ENCODE data around the gene NOSTRIN. TPM values are rescaled to one million over a fixed set of nuclear protein-coding genes. Genes with fewer than 3 reads are reported as not detected.

Gene NOSTRIN
- total and polyA plus RNA-seq, 10 donors = 3.5 to 20.3 (median 10.0) TPM

GRCh38 chr2:168784993-168785392 is 17.4 kb upstream of the NOSTRIN start:
- no peak for DNase-seq
- Histone ChIP-seq H3K4me1 (no peaks in the 10 kb centered on the region), H3K4me3 (no peak overlapping the region), H3K27me3 (replicated peaks in 1 of 7) (no peaks in the 10 kb centered on the region), H3K36me3 (no peaks in the 10 kb centered on the region), H3K9me3 (no peaks in the 10 kb centered on the region), H3K27ac (no peak overlapping the region)
- TF ChIP-seq CTCF (IDR thresholded peaks at IDR 0.05 in 8 of 11, conservative IDR thresholded peaks at IDR 0.05 in 3 of 11) (no peak), POLR2AphosphoS5 (IDR thresholded peaks at IDR 0.05) (no peak), POLR2A (IDR thresholded peaks at IDR 0.05) (no peak)
- intact Hi-C loops (cut with DNase I; ENCODE audit: low total_unique reads) = no loop called here
- WGBS, 5 donors = 73 to 94% (median 84%) methylated on average over 3 of the region's 3 CpGs

GRCh38 chr2:168787098-168787781 is 15.2 kb upstream of the NOSTRIN start:
- Histone ChIP-seq H3K4me1 (no peaks in the 10 kb centered on the region), H3K27ac (no peak overlapping the region), H3K36me3 (no peaks in the 10 kb centered on the region), H3K27me3 (replicated peaks in 1 of 7) (no peaks in the 10 kb centered on the region), H3K9me3 (no peaks in the 10 kb centered on the region), H3K4me3 (no peak overlapping the region)
- TF ChIP-seq POLR2AphosphoS5 (IDR thresholded peaks at IDR 0.05) = no peak
- TF ChIP-seq CTCF (IDR thresholded peaks at IDR 0.05 in 8 of 11, conservative IDR thresholded peaks at IDR 0.05 in 3 of 11) = no peak
- no peak for TF ChIP-seq POLR2A (IDR thresholded peaks at IDR 0.05)
- no peak for DNase-seq
- intact Hi-C loops (cut with DNase I; ENCODE audit: low total_unique reads) = no loop called here
- WGBS, 5 donors = 83 to 91% (median 90%) methylated on average over 3 of the region's 3 CpGs

GRCh38 chr2:168787782-168788376 is 14.6 kb upstream of the NOSTRIN start:
- Histone ChIP-seq H3K9me3 (no peaks in the 10 kb centered on the region), H3K36me3 (no peaks in the 10 kb centered on the region), H3K27me3 (replicated peaks in 1 of 7) (no peaks in the 10 kb centered on the region), H3K27ac (no peak overlapping the region), H3K4me3 (no peak overlapping the region), H3K4me1 (no peaks in the 10 kb centered on the region)
- DNase-seq = no peak
- 72 to 100% (median 89%) methylated on average over 1 of the region's 1 CpG for WGBS, 5 donors
- intact Hi-C loops (cut with DNase I; ENCODE audit: low total_unique reads) = no loop called here
- TF ChIP-seq POLR2AphosphoS5 (IDR thresholded peaks at IDR 0.05) = no peak

GRCh38 chr2:168789776-168790175 is 12.7 kb upstream of the NOSTRIN start:
- no peak overlapping the region for H3K27ac ChIP-seq
- no peaks in the 10 kb centered on the region for H3K4me1 ChIP-seq
- DNase-seq = no peak
- H3K27me3 ChIP-seq (replicated peaks in 1 of 7) = no peaks in the 10 kb centered on the region
- no peak overlapping the region for H3K4me3 ChIP-seq
- H3K9me3 ChIP-seq = no peaks in the 10 kb centered on the region
- 64 to 76% (median 74%) methylated on average over 7 of the region's 7 CpGs for WGBS, 5 donors
- TF ChIP-seq CTCF (IDR thresholded peaks at IDR 0.05 in 8 of 11, conservative IDR thresholded peaks at IDR 0.05 in 3 of 11) = no peak
- no peak for TF ChIP-seq POLR2AphosphoS5 (IDR thresholded peaks at IDR 0.05)
- TF ChIP-seq POLR2A (IDR thresholded peaks at IDR 0.05) = no peak
- no peaks in the 10 kb centered on the region for H3K36me3 ChIP-seq
- intact Hi-C loops (cut with DNase I; ENCODE audit: low total_unique reads) = no loop called here
